HepG2 (cell line): ENCODE results near the gene PSENEN. TPM values are rescaled to one million over a fixed set of nuclear protein-coding genes. Genes with fewer than 3 reads are reported as not detected.
A peak's percentile ranks its signal among the peaks of the same experiment; 100 is the strongest.
"Not testable (repeated sequence)": the region's sequence is repeated elsewhere in the genome, so short reads cannot be mapped to it uniquely, and the experiment has no call there.

Source experiments
- ATAC-seq: fragments of 200-7000 bp; cut with Tn5 transposase; 3 replicates; pipeline ENCODE4 v1.9.1; 2020; ENCODE audit warnings: mild to moderate bottlenecking, moderate library complexity
- BruUV-seq: library from RNA; stranded (reverse); fragments of 400-500 nt; replicated peaks from 2 replicates; lab custom pipeline; 2021; lab: Mats Ljungman, UMichigan
- CTCF ChIA-PET: fragments of 300-600 bp; formaldehyde crosslinking; extraction: SDS; loops from one replicate; lab custom pipeline; 2021; ENCODE audit warnings: low total read pairs, inconsistent platforms, low intra/inter-chr PET ratio; lab: Yijun Ruan, JAX
- POLR2A ChIA-PET: fragments of 350-600 bp; sonication (Branson Sonifier 250); formaldehyde crosslinking; loops from one replicate; lab custom pipeline; 2020; ENCODE audit warnings: antibody characterized with exemption, inconsistent platforms; lab: Yijun Ruan, JAX
- DNase-seq: peaks from one replicate; pipeline ENCODE4 v3.0.0-alpha.2; 2015; ENCODE audit warnings: low spot score
- FAIRE-seq: peaks from 3 replicates; lab custom pipeline; 2011; peaks lifted over from hg19 to GRCh38; lab: Jason Lieb, UNC
- H2AFZ ChIP-seq: one replicate; pipeline ENCODE4 v1.6.1; 2011; ENCODE audit warnings: low read length, inconsistent platforms
- H3K27ac ChIP-seq: fragments of 300-600 bp; 3 replicates; pipeline ENCODE4 v1.8.0; 2011; ENCODE audit warnings: mixed run types, mild to moderate bottlenecking, mixed read lengths, low read length, inconsistent platforms; ENCODE audit not compliant: insufficient read depth; ENCODE audit errors: extremely low read length
- H3K27me3 ChIP-seq, 2 experiments: fragments of 200-600 bp in 1 of 2; 2 replicates in 1 of 2; 3 replicates in 1 of 2; pipeline versions ENCODE4 v1.6.0 to v1.8.0; 2011; ENCODE audit warnings: low read length in 2 of 2, mild to moderate bottlenecking in 2 of 2, moderate library complexity in 2 of 2, inconsistent platforms in 1 of 2; ENCODE audit not compliant: insufficient read depth in 2 of 2, control insufficient read depth in 1 of 2
- H3K36me3 ChIP-seq, 2 experiments: fragments of 200-600 bp in 1 of 2; replicated peaks in 1 of 2; 2 replicates in 1 of 2; 3 replicates in 1 of 2; pipeline versions ENCODE4 v1.5.1 to v1.8.0; 2011; ENCODE audit warnings: low read length in 2 of 2, inconsistent platforms in 1 of 2; ENCODE audit not compliant: insufficient read depth in 2 of 2, control insufficient read depth in 1 of 2
- H3K4me1 ChIP-seq: 2 replicates; pipeline ENCODE4 v1.5.1; 2012; ENCODE audit warnings: low read length, inconsistent platforms; ENCODE audit not compliant: insufficient read depth
- H3K4me2 ChIP-seq: 2 replicates; pipeline ENCODE4 v1.6.0; 2011; ENCODE audit warnings: low read depth, low read length, inconsistent platforms
- H3K4me3 ChIP-seq, 3 experiments: fragments of 200-600 bp in 1 of 3; sonication (generic), shearing (Covaris generic) in 1 of 3; replicated peaks in 1 of 3; 2 replicates each; pipeline ENCODE4 v1.5.1; 2011 to 2016; ENCODE audit warnings: low read length in 3 of 3, inconsistent platforms in 2 of 3, low read depth in 2 of 3, mild to moderate bottlenecking in 2 of 3, control low read depth in 1 of 3, mixed read lengths in 1 of 3; ENCODE audit not compliant: insufficient read depth in 1 of 3
- H3K79me2 ChIP-seq: one replicate; pipeline ENCODE4 v1.6.1; 2011; ENCODE audit warnings: low read length, inconsistent platforms; ENCODE audit not compliant: insufficient read depth
- H3K9ac ChIP-seq: 2 replicates; pipeline ENCODE4 v1.6.0; 2011; ENCODE audit warnings: mild to moderate bottlenecking, low read depth, low read length, inconsistent platforms; ENCODE audit not compliant: insufficient read depth
- H3K9me3 ChIP-seq: 2 replicates; pipeline ENCODE4 v1.5.1; 2012; ENCODE audit warnings: mild to moderate bottlenecking, low read length
- H4K20me1 ChIP-seq: 2 replicates; pipeline ENCODE4 v1.6.0; 2011; ENCODE audit warnings: inconsistent platforms, mild to moderate bottlenecking, low read length, moderate library complexity; ENCODE audit not compliant: insufficient read depth
- CC2D1A ChIP-seq: sonication (generic); formaldehyde crosslinking; IDR thresholded peaks from 2 replicates; pipeline ENCODE4 v1.8.1; 2023; ENCODE audit warnings: mild to moderate bottlenecking, missing genetic modification reagents
- GATAD2A ChIP-seq: IDR thresholded peaks from 2 replicates; pipeline ENCODE4 v1.6.1; 2016
- MAFF ChIP-seq: IDR thresholded peaks from 2 replicates; pipeline ENCODE4 v1.6.1; 2011; ENCODE audit warnings: low read depth, low read length, improper control_type of control experiment
- MAFK ChIP-seq, 2 experiments: IDR thresholded peaks in 1 of 2; conservative IDR thresholded peaks in 1 of 2; 2 replicates each; pipeline ENCODE4 v1.6.1; 2011; ENCODE audit warnings: improper control_type of control experiment in 2 of 2, low read length in 2 of 2
- MIXL1 ChIP-seq: IDR thresholded peaks from 2 replicates; pipeline ENCODE4 v1.6.1; 2016
- NBN ChIP-seq: fragments of 450-650 bp; conservative IDR thresholded peaks from 2 replicates; pipeline ENCODE4 v1.6.1; 2017
- NCOR1 ChIP-seq: fragments of 200-600 bp; sonication (generic); IDR thresholded peaks from 2 replicates; pipeline ENCODE4 v1.7.0; 2017; ENCODE audit warnings: antibody characterized with exemption, low read length, borderline replicate concordance
- REPIN1 ChIP-seq: sonication (generic); formaldehyde crosslinking; IDR thresholded peaks from 2 replicates; pipeline ENCODE4 v1.8.0; 2022; ENCODE audit warnings: missing genetic modification reagents, low read depth, mild to moderate bottlenecking, borderline replicate concordance
- ZNF235 ChIP-seq: sonication (generic); formaldehyde crosslinking; IDR thresholded peaks from 2 replicates; pipeline ENCODE4 v1.8.1; 2023; ENCODE audit warnings: mild to moderate bottlenecking, missing genetic modification reagents, borderline replicate concordance
- ZSCAN20 ChIP-seq: sonication (generic); formaldehyde crosslinking; IDR thresholded peaks from 2 replicates; pipeline ENCODE4 v1.4.0; 2020; ENCODE audit warnings: missing genetic modification reagents, mild to moderate bottlenecking, borderline replicate concordance
- ZSCAN22 ChIP-seq: sonication (generic); formaldehyde crosslinking; IDR thresholded peaks from 2 replicates; pipeline ENCODE4 v1.4.0; 2020; ENCODE audit warnings: mild to moderate bottlenecking, missing genetic modification reagents
- WGBS: methylation state at CpG from one replicate; pipeline ENCODE4 v1.1.6; 2017; ENCODE audit warnings: low lambda C conversion rate; 5-methylcytosine and 5-hydroxymethylcytosine counted together
- in situ Hi-C: cut with HindIII; loops from 2 replicates; pipeline ENCODE4 v1.10.0; 2017; ENCODE audit warnings: low pct_unique_long_range_greater_than_20kb; ENCODE audit not compliant: extremely low pct_ligation_motif_present
- intact Hi-C: fragments of 100-400 bp; cut with micrococcal nuclease; formaldehyde crosslinking; loops from one replicate; pipeline ENCODE4 v1.10.0; 2022; ENCODE audit not compliant: unreplicated experiment
- polyA plus RNA-seq, 8 experiments: library from polyadenylated mRNA; depleted of rRNA in 3 of 8; stranded (reverse) in 7 of 8; unstranded in 1 of 8; fragments of >200 nt; fragmentation: Illumina TruSeq in 4 of 8; extraction: Trizol in 4 of 8; gene quantifications; 2 replicates each; pipeline versions ENCODE4 v1.2.1 to v1.2.3, GENCODE V29; 2011 to 2016; ENCODE audit warnings: low read depth in 4 of 8, missing spikeins in 1 of 8, mixed read lengths in 1 of 8; ENCODE audit not compliant: insufficient read depth in 1 of 8
- total RNA-seq, 5 experiments: library from RNA; depleted of rRNA; stranded (reverse); fragments of >200 nt; fragmentation: Illumina TruSeq; extraction: Trizol; gene quantifications; 2 replicates each; pipeline ENCODE4 v1.2.3, GENCODE V29; 2016; ENCODE audit warnings: low read depth in 1 of 5
- TF ChIP-seq, protein P1 (sequence below): sonication (generic); formaldehyde crosslinking; IDR thresholded peaks from 2 replicates; pipeline ENCODE4 v1.4.0; 2020; ENCODE audit warnings: mild to moderate bottlenecking, missing genetic modification reagents

PSENEN gene
- total and polyA plus RNA-seq, 2 of the 13 experiments (the other 11 are each of a cell fraction or from before 2014, with no cell fraction given), result 16.9 to 34.2 TPM

DNA sequence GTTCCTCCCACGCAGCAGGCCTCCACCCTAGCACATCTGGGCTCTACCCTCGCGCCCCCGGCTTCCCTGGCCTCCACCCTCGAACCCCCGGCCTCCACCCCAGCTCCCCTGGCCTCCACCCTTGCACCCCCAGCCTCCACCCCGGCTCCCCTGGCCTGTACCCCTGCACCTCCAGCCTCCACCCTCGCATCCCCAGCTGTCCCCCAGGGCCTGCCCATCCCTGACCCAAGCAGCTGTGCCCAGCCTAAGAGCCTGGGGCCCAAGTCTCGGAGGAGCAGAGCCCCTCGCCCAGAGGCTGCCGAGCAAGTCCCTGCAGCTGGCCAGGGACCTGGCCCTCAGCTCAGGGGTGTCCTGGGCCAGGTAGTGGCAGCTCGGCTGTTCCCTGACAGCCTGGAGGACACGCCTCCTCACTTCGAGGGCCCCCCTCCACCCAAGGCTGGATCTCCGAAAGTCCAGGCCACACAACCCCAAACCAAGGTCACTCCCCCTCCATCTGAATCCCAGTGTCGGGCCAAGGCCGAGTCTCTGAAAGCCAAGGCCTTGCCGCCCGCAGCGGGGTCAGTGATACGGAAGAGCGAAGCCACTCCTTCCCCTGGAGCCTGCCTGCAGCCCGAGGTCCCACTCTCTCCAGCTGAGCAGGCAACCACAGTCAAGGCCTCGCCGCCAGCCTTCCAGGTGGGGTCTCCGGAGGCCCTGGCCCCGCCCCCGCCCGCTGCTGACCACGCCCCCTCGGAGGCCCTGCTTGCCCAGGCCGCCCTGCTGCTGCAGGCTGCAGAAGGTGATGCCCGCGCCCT lies 22.0 kb downstream of the PSENEN start (continued):
- TF ChIP-seq, protein P1, sequence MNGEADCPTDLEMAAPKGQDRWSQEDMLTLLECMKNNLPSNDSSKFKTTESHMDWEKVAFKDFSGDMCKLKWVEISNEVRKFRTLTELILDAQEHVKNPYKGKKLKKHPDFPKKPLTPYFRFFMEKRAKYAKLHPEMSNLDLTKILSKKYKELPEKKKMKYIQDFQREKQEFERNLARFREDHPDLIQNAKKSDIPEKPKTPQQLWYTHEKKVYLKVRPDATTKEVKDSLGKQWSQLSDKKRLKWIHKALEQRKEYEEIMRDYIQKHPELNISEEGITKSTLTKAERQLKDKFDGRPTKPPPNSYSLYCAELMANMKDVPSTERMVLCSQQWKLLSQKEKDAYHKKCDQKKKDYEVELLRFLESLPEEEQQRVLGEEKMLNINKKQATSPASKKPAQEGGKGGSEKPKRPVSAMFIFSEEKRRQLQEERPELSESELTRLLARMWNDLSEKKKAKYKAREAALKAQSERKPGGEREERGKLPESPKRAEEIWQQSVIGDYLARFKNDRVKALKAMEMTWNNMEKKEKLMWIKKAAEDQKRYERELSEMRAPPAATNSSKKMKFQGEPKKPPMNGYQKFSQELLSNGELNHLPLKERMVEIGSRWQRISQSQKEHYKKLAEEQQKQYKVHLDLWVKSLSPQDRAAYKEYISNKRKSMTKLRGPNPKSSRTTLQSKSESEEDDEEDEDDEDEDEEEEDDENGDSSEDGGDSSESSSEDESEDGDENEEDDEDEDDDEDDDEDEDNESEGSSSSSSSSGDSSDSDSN, result peak; percentile 62
- TF ChIP-seq NCOR1, result no peak
- no peak for TF ChIP-seq ZNF235
- TF ChIP-seq GATAD2A (CRISPR knock-in tag), result 0 out of 2 replicates have a peak, but pooled peaks have one; percentile 37
- TF ChIP-seq REPIN1, result no peak; the same call in 1 of the 2 replicates
- TF ChIP-seq CC2D1A (CRISPR knock-in tag), result no peak
- no peak for TF ChIP-seq NBN
- TF ChIP-seq, all 625 proteins: peak for 55

DNA sequence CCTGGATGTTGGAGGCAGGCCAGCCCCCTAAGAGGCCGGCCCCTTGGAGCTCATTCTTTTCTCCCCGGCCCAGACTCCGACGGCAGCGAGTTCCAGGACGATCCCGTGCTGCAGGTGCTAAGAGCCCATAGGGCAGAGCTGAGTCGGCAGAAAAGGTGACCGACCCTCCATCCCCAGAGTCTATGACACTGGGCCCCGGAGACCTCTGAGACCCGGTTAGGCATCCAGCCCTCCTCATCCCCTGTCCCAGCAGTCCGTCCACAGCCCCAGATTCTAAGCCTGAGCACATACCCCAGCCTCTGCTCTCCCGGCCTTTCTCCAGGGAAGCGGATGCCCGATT lies 22.6 kb downstream of the PSENEN start:
- WGBS, result 97% methylated on average over 4 of the region's 15 CpGs
- ATAC-seq (peak; percentile 7; the same call in 2 of the 3 replicates), FAIRE-seq (no peak)

DNA sequence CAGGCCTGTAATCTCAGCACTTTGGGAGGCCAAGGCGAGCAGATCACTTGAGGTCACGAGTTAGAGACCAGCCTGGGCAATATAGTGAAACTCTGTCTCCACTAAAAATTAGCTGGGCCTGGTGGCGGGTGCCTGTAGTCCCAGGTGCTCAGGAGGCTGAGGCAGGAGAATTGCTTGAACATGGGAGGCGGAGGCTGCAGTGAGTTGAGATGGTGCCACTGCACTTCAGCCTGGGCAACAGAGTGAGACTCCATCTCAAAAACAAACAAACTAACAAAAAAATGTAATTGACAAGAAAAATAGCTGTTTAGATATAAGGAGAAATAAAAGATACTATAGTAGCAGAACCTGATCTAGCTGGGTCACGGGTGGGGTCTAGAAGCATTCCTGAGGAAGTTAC lies 26.9 kb downstream of the PSENEN start:
- CTCF ChIA-PET, H3K9ac ChIP-seq, H3K9me3 ChIP-seq, H3K27me3 ChIP-seq, H3K79me2 ChIP-seq, BruUV-seq, H3K36me3 ChIP-seq, H3K4me3 ChIP-seq, intact Hi-C loops, ATAC-seq, FAIRE-seq, H3K27ac ChIP-seq, H4K20me1 ChIP-seq, in situ Hi-C loops, POLR2A ChIA-PET, H2AFZ ChIP-seq, H3K4me2 ChIP-seq, DNase-seq: not testable (repeated sequence)
- peaks cover 41% of the 10 kb centered on the region for H3K4me1 ChIP-seq
- 97% methylated on average over 5 of the region's 5 CpGs for WGBS

More for the DNA sequence above, 22.6 kb downstream of the PSENEN start:
- POLR2A ChIA-PET, result interaction anchor here (1.0 to 1.4 kb wide), 3 partner anchors 9 to 27 kb away, joined by 3 to 6 read pairs (median 4); partner anchors contain the start of gene LIN37
- TF ChIP-seq ZSCAN20 (CRISPR knock-in tag) (no peak), MAFF (peak; percentile 85), ZSCAN22 (CRISPR knock-in tag) (no peak), MAFK (conservative IDR thresholded peaks at IDR 0.05 in 1 of 2, IDR thresholded peaks at IDR 0.05 in 1 of 2; ENCODE audit: low read length in 2 of 2) (peak; percentile 92), MIXL1 (CRISPR knock-in tag) (no peak)
- no TSS peak for BruUV-seq
- peaks cover 3 to 8% of the 10 kb centered on the region in 2 experiments; a peak in 3 of 5 replicates for H3K36me3 ChIP-seq
- H2AFZ ChIP-seq, result no peak overlapping the region
- intact Hi-C loops (no loop called here), in situ Hi-C loops (no loop called here)
- no peaks in the 10 kb centered on the region for H3K27me3 ChIP-seq
- no peak overlapping the region for H3K9ac ChIP-seq
- H3K79me2 ChIP-seq, result no peaks in the 10 kb centered on the region
- H3K9me3 ChIP-seq, result no peaks in the 10 kb centered on the region
- H3K4me2 ChIP-seq, result no peak overlapping the region
- CTCF ChIA-PET, result no interaction called here
- H3K4me3 ChIP-seq, result no peak overlapping the region
- no peak for DNase-seq
- H3K27ac ChIP-seq, result peak overlapping the region; percentile 14
- H3K4me1 ChIP-seq, result peaks cover 20% of the 10 kb centered on the region; the same call in 1 of the 2 replicates
- no peaks in the 10 kb centered on the region for H4K20me1 ChIP-seq
